Stimulated activated naive CD8-positive, alpha-beta T cell treated with anti-CD3 and anti-CD28 coated beads, Interleukin-15, Interleukin-2, amounts not matched to agents 100 ng/mL and 50 ng/mL, for 24 hours (primary cell): ENCODE measurements around the gene GLYR1.
A peak's percentile ranks its signal among the peaks of the same experiment; 100 is the strongest.
"Not testable (repeated sequence)": the region's sequence is repeated elsewhere in the genome, so short reads cannot be mapped to it uniquely, and the experiment has no call there.

Experiments
- H3K27ac Mint-ChIP-seq: one replicate; pipeline ENCODE4 v1.8.0; 2021; ENCODE audit warnings: mild to moderate bottlenecking, mixed read lengths
- H3K27me3 Mint-ChIP-seq: one replicate; pipeline ENCODE4 v1.8.0; 2021; ENCODE audit warnings: mixed read lengths
- H3K36me3 Mint-ChIP-seq: one replicate; pipeline ENCODE4 v1.8.0; 2021; ENCODE audit warnings: low read depth, mixed read lengths
- H3K4me1 Mint-ChIP-seq: one replicate; pipeline ENCODE4 v1.8.0; 2021; ENCODE audit warnings: low read depth, mixed read lengths
- H3K4me3 Mint-ChIP-seq: one replicate; pipeline ENCODE4 v1.8.0; 2021; ENCODE audit warnings: mild to moderate bottlenecking, mixed read lengths
- H3K9me3 Mint-ChIP-seq: one replicate; pipeline ENCODE4 v1.8.0; 2021; ENCODE audit warnings: mixed read lengths

The GLYR1 gene

GRCh38 chr16:4846901-4847773 is at the start of gene GLYR1, which contains the start of gene UBN1:
Gene GLYR1, minus strand, starts transcription at chr16:4847288. Its CDS starts 23 bp downstream, at chr16:4847265.
Gene UBN1, plus strand, starts transcription at chr16:4847481. Its CDS starts 5,437 bp downstream, at chr16:4852918.
- Mint-ChIP-seq H3K27me3 (no peaks in the 10 kb centered on the region), H3K4me1 (peaks cover 50% of the 10 kb centered on the region)

GRCh38 chr16:4896761-4897160 is 49.7 kb upstream of the GLYR1 start:
- H3K27ac Mint-ChIP-seq, H3K4me1 Mint-ChIP-seq, H3K4me3 Mint-ChIP-seq, H3K9me3 Mint-ChIP-seq, H3K36me3 Mint-ChIP-seq, H3K27me3 Mint-ChIP-seq: not testable (repeated sequence)

More at GRCh38 chr16:4846901-4847773, at the start of gene GLYR1, which contains the start of gene UBN1:
- Mint-ChIP-seq H3K36me3 (peaks cover 34% of the 10 kb centered on the region), H3K4me3 (peak within 1 kb of the TSS; percentile 95), H3K9me3 (no peaks in the 10 kb centered on the region), H3K27ac (peak within 1 kb of the TSS; percentile 85)

GRCh38 chr16:4895366-4895765 is 48.3 kb upstream of the GLYR1 start:
- Mint-ChIP-seq H3K27ac (no peak overlapping the region), H3K9me3 (no peaks in the 10 kb centered on the region), H3K36me3 (no peaks in the 10 kb centered on the region), H3K4me1 (no peaks in the 10 kb centered on the region), H3K27me3 (no peaks in the 10 kb centered on the region), H3K4me3 (no peak overlapping the region)

GRCh38 chr16:4894276-4895150 is 47.4 kb upstream of the GLYR1 start:
- no peak overlapping the region for H3K4me3 Mint-ChIP-seq
- H3K27ac Mint-ChIP-seq = no peak overlapping the region
- no peaks in the 10 kb centered on the region for H3K36me3 Mint-ChIP-seq
- H3K4me1 Mint-ChIP-seq = no peaks in the 10 kb centered on the region
- no peaks in the 10 kb centered on the region for H3K9me3 Mint-ChIP-seq
- H3K27me3 Mint-ChIP-seq = no peaks in the 10 kb centered on the region

- no peaks in the 10 kb centered on the region for H3K27me3 Mint-ChIP-seq
- no peaks in the 10 kb centered on the region for H3K9me3 Mint-ChIP-seq
- H3K4me1 Mint-ChIP-seq = no peaks in the 10 kb centered on the region
- no peak overlapping the region for H3K4me3 Mint-ChIP-seq
- H3K27ac Mint-ChIP-seq = no peak overlapping the region
- no peaks in the 10 kb centered on the region for H3K36me3 Mint-ChIP-seq
Measured at GRCh38 chr16:4893103-4893862, 46.2 kb upstream of the GLYR1 start.

- Mint-ChIP-seq H3K27me3 (no peaks in the 10 kb centered on the region), H3K4me1 (no peaks in the 10 kb centered on the region), H3K36me3 (no peaks in the 10 kb centered on the region), H3K4me3 (no peak overlapping the region), H3K9me3 (no peaks in the 10 kb centered on the region), H3K27ac (no peak overlapping the region)
Measured at GRCh38 chr16:4892361-4893102, 45.4 kb upstream of the GLYR1 start.

- no peak overlapping the region for H3K4me3 Mint-ChIP-seq
- no peaks in the 10 kb centered on the region for H3K4me1 Mint-ChIP-seq
- no peaks in the 10 kb centered on the region for H3K9me3 Mint-ChIP-seq
- no peak overlapping the region for H3K27ac Mint-ChIP-seq
- H3K36me3 Mint-ChIP-seq = no peaks in the 10 kb centered on the region
- no peaks in the 10 kb centered on the region for H3K27me3 Mint-ChIP-seq
Measured at GRCh38 chr16:4891886-4892216, 44.8 kb upstream of the GLYR1 start.

GRCh38 chr16:4891097-4891885 is 44.2 kb upstream of the GLYR1 start:
- Mint-ChIP-seq H3K4me3 (no peak overlapping the region), H3K27ac (no peak overlapping the region), H3K27me3 (no peaks in the 10 kb centered on the region), H3K36me3 (peaks cover 1% of the 10 kb centered on the region), H3K9me3 (no peaks in the 10 kb centered on the region), H3K4me1 (no peaks in the 10 kb centered on the region)

GRCh38 chr16:4890686-4891085 is 43.6 kb upstream of the GLYR1 start:
- Mint-ChIP-seq H3K4me1 (no peaks in the 10 kb centered on the region), H3K4me3 (no peak overlapping the region), H3K27me3 (no peaks in the 10 kb centered on the region), H3K27ac (no peak overlapping the region), H3K36me3 (peaks cover 7% of the 10 kb centered on the region), H3K9me3 (no peaks in the 10 kb centered on the region)

GRCh38 chr16:4890026-4890425 is 42.9 kb upstream of the GLYR1 start:
- H3K4me1 Mint-ChIP-seq = no peaks in the 10 kb centered on the region
- H3K27ac Mint-ChIP-seq = no peak overlapping the region
- H3K36me3 Mint-ChIP-seq = peaks cover 14% of the 10 kb centered on the region
- H3K9me3 Mint-ChIP-seq = no peaks in the 10 kb centered on the region
- no peaks in the 10 kb centered on the region for H3K27me3 Mint-ChIP-seq
- H3K4me3 Mint-ChIP-seq = no peak overlapping the region

GRCh38 chr16:4888428-4889135 is 41.5 kb upstream of the GLYR1 start:
- H3K27ac Mint-ChIP-seq = no peak overlapping the region
- H3K27me3 Mint-ChIP-seq = no peaks in the 10 kb centered on the region
- H3K4me1 Mint-ChIP-seq = no peaks in the 10 kb centered on the region
- H3K36me3 Mint-ChIP-seq = peaks cover 27% of the 10 kb centered on the region
- H3K4me3 Mint-ChIP-seq = no peak overlapping the region
- H3K9me3 Mint-ChIP-seq = no peaks in the 10 kb centered on the region

GRCh38 chr16:4886151-4886550 is 39.1 kb upstream of the GLYR1 start:
- Mint-ChIP-seq H3K27me3 (no peaks in the 10 kb centered on the region), H3K27ac (no peak overlapping the region), H3K4me1 (no peaks in the 10 kb centered on the region), H3K36me3 (peaks cover 43% of the 10 kb centered on the region), H3K4me3 (no peak overlapping the region), H3K9me3 (no peaks in the 10 kb centered on the region)
